ENCODE data around the gene PID1.

PID1 gene

DNA sequence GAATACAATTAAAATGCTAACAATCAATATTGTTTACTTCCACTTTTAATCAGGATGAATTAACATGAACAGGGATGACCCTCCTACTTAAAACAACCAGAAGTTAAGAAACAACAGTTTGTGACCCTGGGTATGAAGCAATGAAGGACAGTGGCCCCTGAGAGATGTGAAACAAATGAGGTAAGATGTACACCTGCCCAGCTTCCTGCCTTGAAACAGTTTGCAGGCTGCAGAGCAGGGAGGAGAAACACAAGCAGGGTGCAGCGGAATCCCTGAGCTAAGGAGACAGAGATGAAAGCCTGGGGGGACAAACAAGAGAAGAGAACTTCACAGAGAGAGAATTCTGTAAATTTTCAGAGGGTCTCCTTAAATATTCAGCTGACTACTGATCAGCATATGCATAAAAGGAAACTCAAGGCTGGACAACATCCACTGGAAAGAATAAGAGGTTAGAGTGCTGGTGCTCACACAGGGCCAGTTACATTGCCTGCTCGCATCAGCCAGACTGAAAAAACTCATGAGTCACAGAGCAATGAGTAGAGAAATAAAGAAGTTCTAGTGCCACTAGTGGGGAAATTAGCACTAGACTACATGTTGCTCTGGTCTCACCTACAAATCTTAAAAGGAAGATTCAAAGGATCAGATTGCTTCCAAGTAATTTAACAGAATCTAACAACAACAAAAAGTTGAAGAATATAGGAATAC lies 106.4 kb downstream of the PID1 start:
- DNase-seq (ENCODE audit: low spot score): no peak

- DNase-seq (ENCODE audit: low spot score): no peak
These were observed 107.2 kb downstream of the PID1 start for GRCh38 chr2:229163893-229164292.

- DNase-seq (ENCODE audit: low spot score): no peak
These were observed 109.1 kb downstream of the PID1 start for GRCh38 chr2:229162015-229162414.

GRCh38 chr2:229160984-229161383 lies 110.1 kb downstream of the PID1 start:
- DNase-seq (ENCODE audit: low spot score): no peak

DNA sequence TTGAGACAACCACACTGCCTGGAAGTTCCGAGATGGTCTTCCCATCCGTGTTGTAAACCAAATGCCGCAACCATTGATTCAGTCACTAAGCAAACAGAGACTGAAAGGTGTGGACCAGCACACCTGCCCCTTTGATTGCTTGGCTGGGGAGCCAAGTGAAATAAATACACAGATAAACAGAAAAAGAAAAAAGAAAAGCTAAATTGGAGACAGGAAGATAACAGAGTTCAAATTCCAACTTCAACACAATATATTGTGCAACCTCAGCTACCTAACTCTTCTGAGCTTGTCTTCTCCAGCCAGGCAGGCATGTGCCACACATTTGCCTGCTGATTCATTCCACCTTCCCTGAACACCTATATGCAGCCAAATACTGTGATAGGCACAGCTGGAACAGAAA lies 110.9 kb downstream of the PID1 start:
- DNase-seq (ENCODE audit: low spot score): no peak

DNA sequence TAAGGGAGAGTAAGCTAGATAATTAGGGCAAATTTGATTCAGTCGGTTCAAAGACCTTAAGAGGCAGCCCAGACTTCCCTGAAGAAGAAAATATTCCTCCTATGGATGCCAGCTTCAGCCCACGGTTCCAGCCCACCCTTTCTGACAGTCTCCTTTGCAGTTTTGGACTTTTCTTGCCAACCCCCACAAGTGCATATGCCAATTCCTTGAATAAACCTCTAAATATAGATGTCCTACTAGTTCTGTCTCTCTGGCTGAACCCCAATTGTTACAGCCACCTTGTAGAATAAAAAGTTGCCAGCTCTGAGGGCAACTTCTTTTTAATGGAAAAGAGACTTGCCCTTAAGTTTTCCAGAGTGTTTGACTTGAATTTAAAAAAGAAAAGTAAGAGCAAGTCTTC lies 111.7 kb downstream of the PID1 start:
- DNase-seq (ENCODE audit: low spot score): no peak

GRCh38 chr2:229154381-229154780 lies 116.7 kb downstream of the PID1 start:
- DNase-seq (ENCODE audit: low spot score): no peak

DNA sequence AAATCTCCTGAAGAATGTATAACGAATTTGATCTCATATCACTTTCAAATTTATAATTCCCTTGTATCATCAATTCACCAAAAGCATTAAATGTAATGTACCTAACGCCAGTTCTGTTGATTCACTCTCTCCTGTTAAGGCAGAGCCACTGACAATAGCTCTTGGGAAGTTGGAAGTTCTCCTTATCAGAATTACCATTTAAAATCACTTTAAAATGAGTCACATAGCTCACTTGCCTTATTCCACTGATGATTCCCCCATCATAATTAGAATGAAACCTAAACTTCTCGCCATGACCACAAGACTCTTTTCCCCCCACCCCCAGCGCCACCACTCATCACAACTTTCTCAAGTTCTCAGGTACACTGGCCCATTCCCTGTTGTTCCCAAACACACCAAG lies 117.1 kb downstream of the PID1 start:
- DNase-seq (ENCODE audit: low spot score): no peak

DNA sequence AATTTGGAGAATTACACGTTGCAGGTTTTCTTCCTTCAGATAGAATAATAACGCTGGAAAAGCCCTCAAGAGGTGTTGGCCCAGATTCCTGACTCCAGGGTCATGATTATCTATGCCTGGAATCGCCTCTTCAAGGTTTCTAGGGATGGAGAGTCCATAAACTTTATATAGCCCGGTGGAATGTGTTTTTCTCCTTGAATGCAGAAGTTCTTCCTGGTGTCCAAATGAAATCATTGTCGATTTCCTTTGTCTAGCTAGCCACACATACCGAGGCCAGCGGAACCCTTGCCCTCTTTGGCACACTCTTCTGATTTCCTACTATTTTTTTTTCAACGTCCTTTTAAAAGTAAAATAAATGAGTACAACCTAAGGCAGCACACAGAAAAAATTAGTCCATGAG lies 117.8 kb downstream of the PID1 start:
- no peak for DNase-seq (ENCODE audit: low spot score)

- no peak for DNase-seq (ENCODE audit: low spot score)
These were observed 118.4 kb downstream of the PID1 start for GRCh38 chr2:229152674-229153073.

DNA sequence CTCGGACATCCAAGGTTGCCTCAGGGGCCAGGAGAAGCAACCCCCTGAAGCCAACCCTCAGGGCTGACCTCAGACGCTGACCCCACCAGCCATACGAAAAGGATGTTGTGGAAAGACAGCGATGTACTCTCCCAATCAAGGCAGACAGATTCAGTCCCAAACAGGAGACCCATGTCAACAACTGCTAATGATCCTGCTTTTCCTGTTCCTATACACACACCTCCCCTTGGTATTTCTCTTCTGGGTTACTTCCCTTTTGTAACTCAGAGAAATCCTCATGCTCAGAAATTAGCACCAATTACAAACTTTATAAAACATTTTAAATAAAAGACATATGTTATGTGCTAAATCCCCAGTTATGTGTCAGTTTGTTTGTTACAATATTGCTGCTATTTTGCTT lies 120.8 kb downstream of the PID1 start:
- DNase-seq (ENCODE audit: low spot score): no peak

DNA sequence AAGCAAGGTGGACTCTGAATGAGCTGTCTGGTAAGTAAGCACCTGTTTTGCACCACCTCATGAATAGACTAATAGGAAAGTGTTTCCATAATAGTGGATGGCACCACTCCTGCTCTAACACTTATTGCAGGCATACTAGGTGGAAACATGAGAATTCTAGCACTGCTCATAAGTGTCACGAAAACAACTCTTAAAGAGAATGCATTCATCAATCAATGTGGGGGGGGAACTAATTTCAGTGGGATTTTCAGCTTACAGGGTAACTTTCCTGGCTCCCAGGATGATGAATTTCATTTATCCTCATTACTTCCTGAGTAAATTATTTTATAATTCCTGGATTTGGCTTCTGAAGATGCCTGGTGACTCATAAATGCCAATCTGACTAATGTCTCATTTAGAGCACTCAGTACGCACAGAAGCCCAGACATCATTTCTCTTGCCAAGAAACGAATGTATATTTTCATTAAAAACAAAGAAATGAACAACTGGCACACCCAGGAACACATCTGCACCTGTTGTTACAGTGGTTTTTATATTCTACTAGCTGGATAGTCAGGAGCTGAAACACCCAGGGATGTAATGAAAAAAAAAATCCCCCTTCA lies 129.6 kb downstream of the PID1 start:
- no peak for DNase-seq (ENCODE audit: low spot score)

DNA sequence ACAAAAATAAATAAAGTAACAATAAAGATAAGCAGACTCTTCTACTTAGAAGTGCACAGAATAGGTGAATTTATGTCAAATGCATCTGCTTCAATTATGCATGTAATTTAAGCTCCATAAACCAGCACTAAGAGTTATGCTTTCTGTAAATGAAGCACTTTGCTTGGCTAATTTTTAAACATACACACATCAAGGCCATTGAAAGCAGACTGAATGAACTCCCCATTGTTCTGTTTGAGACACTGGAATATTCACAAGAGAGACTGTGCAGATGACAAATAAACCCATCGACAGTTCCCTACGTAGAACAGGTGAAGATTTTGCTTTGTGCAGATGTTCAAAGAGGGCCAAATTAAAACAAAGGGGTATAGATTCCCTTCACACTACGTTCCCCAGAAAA lies 133.4 kb downstream of the PID1 start:
- DNase-seq (ENCODE audit: low spot score): no peak

DNA sequence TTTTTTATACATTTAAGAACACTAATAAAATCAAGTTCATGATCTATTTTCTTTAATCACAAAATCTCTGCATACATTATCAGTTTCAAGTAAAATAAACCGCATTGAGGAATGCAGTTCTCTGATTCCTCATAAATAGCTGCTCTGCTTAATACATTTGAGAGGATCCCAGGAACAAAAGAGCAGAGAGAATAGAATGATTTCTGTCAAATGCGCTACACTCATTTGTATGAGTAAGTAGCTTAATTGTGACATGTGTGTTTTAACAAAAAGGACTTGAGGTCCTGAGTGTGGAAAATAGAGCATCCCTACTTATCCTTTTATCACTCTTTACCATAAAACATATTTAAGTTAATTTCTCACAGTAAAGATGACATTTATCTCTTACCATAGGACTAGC lies 134.0 kb downstream of the PID1 start:
- DNase-seq (ENCODE audit: low spot score): no peak

GRCh38 chr2:229133155-229133772 lies 137.8 kb downstream of the PID1 start:
- DNase-seq (ENCODE audit: low spot score): no peak

GRCh38 chr2:229132236-229132635 lies 138.9 kb downstream of the PID1 start:
- no peak for DNase-seq (ENCODE audit: low spot score)

DNA sequence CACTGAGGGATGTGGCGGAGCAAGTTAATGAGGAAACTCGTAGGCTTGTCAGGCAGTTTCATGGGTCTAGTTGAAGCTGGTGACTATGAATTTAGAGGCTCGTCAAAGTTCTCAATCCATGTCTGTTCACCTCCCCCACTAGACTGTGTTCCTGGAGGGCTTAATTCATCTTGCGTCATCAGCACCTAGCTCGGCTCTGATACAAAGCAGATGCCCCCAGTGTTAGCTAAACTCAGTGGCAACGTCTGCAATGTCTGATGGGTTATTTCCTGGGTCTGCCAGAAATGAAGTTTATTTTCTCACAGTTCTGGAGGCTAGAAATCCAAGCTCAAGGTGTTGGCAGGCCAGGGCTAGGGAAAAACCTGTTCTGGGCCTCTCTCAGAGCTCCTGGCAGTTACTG lies 140.6 kb downstream of the PID1 start:
- no peak for DNase-seq (ENCODE audit: low spot score)

DNA sequence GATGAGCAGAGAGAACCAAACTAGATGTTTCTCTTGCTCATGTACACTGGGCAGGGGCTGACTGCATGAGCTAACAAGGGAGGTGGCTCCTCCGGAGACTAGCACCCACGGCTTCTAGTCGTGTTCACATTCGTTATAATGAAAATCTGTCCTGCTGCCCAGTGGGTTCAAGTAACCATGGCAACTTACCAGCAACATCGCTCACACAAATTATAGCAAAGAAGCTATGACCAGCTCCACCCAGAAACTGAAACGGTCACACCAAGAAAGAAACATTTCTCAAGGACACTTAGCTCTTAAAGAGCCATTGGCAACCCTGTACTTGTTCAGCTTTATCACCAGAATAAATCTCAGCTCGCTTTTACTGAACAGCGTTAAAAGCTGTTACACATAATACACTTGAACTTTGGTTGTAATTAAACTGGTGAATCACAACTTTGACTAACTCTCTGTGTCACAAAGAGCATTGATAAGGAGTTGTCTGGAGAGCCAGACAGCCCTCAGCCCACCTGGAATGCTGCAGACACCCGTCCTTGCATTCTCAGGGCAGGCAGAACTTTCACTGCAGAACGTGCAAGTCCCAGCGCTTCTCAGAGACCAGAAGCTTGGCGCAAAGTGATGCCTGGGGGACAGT lies 141.2 kb downstream of the PID1 start:
- DNase-seq (ENCODE audit: low spot score): no peak

DNA sequence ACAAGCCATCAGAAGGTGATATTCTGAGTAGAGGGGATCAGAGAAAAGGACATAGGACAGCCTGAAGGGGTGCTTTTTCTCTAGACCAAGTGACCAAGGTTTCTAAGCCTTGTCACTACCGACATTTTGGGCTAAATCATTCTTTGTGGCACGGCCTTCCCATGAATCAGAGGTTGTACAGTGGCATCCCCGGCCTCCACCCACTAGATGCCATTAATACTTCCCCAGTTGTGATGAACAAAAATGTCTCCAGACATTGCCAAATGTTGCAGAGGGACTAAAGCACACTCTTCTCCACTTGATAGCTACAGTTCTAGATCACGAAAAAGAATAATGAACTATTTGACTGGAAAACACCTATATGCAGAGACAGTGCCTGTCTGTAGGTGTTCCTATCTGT lies 143.6 kb downstream of the PID1 start:
- DNase-seq (ENCODE audit: low spot score): no peak

- DNase-seq (ENCODE audit: low spot score): no peak
These were observed 145.0 kb downstream of the PID1 start for GRCh38 chr2:229126066-229126465.

- DNase-seq (ENCODE audit: low spot score): no peak
These were observed 147.0 kb downstream of the PID1 start for GRCh38 chr2:229124136-229124535.

- DNase-seq (ENCODE audit: low spot score): no peak
These were observed 152.2 kb downstream of the PID1 start for GRCh38 chr2:229118927-229119326.

DNA sequence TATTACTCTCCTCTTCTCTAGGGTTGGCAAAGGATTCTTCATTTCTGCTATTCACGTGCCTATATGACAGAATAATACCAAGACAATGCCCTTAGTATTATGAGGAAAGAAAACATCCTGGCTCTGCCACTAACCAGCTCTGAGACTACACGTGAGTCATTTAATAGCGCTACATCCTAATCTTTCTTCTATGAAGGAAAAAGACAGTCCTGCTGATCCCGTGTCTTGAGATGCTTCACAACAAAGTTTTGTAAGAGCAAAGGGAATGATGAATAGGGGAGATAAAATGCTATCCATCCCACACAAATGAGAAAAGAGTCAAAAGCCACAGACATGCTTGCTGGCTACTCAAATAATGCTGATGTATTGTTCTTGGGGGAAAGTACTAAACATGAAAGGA lies 152.8 kb downstream of the PID1 start:
- no peak for DNase-seq (ENCODE audit: low spot score)

Measured in hematopoietic multipotent progenitor cell treated with erythropoietin and hydrocortisone succinate and interleukin-3 and kit ligand, for 15 days (in vitro differentiated cells).